Astrocyte (in vitro differentiated cells and primary cell): ENCODE results near the gene TMPRSS3. TPM values are rescaled to one million over a fixed set of nuclear protein-coding genes. Genes with fewer than 3 reads are reported as not detected.

ENCODE experiments used
- DNase-seq: peaks from one replicate; pipeline ENCODE4 v3.0.0-alpha.2; 2010; ENCODE audit warnings: low read depth
- FAIRE-seq: peaks from 2 replicates; lab custom pipeline; 2011; peaks lifted over from hg19 to GRCh38; lab: Jason Lieb, UNC
- H2AFZ ChIP-seq: 2 replicates; pipeline ENCODE4 v1.6.0; 2012; ENCODE audit warnings: low read depth, low read length, inconsistent platforms
- H3K27ac ChIP-seq: 2 replicates; pipeline ENCODE4 v1.5.1; 2011; ENCODE audit warnings: low read depth, low read length, inconsistent platforms
- H3K27me3 ChIP-seq: 2 replicates; pipeline ENCODE4 v1.6.0; 2011; ENCODE audit warnings: low read length, inconsistent platforms; ENCODE audit not compliant: insufficient read depth
- H3K36me3 ChIP-seq: 2 replicates; pipeline ENCODE4 v1.5.1; 2011; ENCODE audit warnings: low read length, inconsistent platforms; ENCODE audit not compliant: insufficient read depth
- H3K4me1 ChIP-seq: 2 replicates; pipeline ENCODE4 v1.5.1; 2011; ENCODE audit warnings: low read length, inconsistent platforms; ENCODE audit not compliant: insufficient read depth
- H3K4me2 ChIP-seq: 2 replicates; pipeline ENCODE4 v1.6.0; 2012; ENCODE audit warnings: low read length, inconsistent platforms
- H3K4me3 ChIP-seq: 2 replicates; pipeline ENCODE4 v1.5.1; 2011; ENCODE audit warnings: low read depth, mild to moderate bottlenecking, low read length, inconsistent platforms; ENCODE audit not compliant: insufficient read depth
- H3K79me2 ChIP-seq: 2 replicates; pipeline ENCODE4 v1.6.0; 2012; ENCODE audit warnings: mild to moderate bottlenecking, low read length, inconsistent platforms; ENCODE audit not compliant: insufficient read depth
- H3K9ac ChIP-seq: 2 replicates; pipeline ENCODE4 v1.6.0; 2012; ENCODE audit warnings: mild to moderate bottlenecking, low read length, inconsistent platforms
- H3K9me3 ChIP-seq: 2 replicates; pipeline ENCODE4 v1.5.1; 2012; ENCODE audit warnings: low read depth, mild to moderate bottlenecking, low read length, inconsistent platforms; ENCODE audit not compliant: insufficient read depth
- H4K20me1 ChIP-seq: 2 replicates; pipeline ENCODE4 v1.6.0; 2012; ENCODE audit warnings: low read length, inconsistent platforms; ENCODE audit not compliant: insufficient read depth
- H3K27ac Mint-ChIP-seq: one replicate; pipeline ENCODE4 v1.8.0; 2021; ENCODE audit warnings: mild to moderate bottlenecking, mixed read lengths; ENCODE audit not compliant: unreplicated experiment
- H3K27me3 Mint-ChIP-seq: one replicate; pipeline ENCODE4 v1.8.0; 2021; ENCODE audit warnings: low read depth, mixed read lengths; ENCODE audit not compliant: unreplicated experiment
- H3K36me3 Mint-ChIP-seq: one replicate; pipeline ENCODE4 v1.8.0; 2021; ENCODE audit warnings: low read depth, mixed read lengths; ENCODE audit not compliant: unreplicated experiment
- H3K4me1 Mint-ChIP-seq: one replicate; pipeline ENCODE4 v1.8.0; 2021; ENCODE audit warnings: low read depth, mixed read lengths; ENCODE audit not compliant: unreplicated experiment
- H3K4me3 Mint-ChIP-seq: one replicate; pipeline ENCODE4 v1.8.0; 2021; ENCODE audit warnings: mild to moderate bottlenecking, moderate library complexity, mixed read lengths; ENCODE audit not compliant: unreplicated experiment
- H3K9me3 Mint-ChIP-seq: one replicate; pipeline ENCODE4 v1.8.0; 2021; ENCODE audit warnings: mild to moderate bottlenecking, mixed read lengths; ENCODE audit not compliant: unreplicated experiment
- CTCF ChIP-seq: IDR thresholded peaks from 2 replicates; pipeline ENCODE4 v1.5.1; 2011; ENCODE audit warnings: low read depth, mild to moderate bottlenecking, inconsistent platforms, low read length, moderate library complexity; ENCODE audit not compliant: insufficient read depth
- EZH2 ChIP-seq: IDR thresholded peaks from 2 replicates; pipeline ENCODE4 v1.6.1; 2012; ENCODE audit warnings: mild to moderate bottlenecking, low read length, inconsistent platforms; ENCODE audit not compliant: insufficient read depth
- total RNA-seq: library from RNA; stranded (reverse); gene quantifications from 2 replicates; pipeline ENCODE4 v1.2.1, GENCODE V29; 2021

TMPRSS3 gene
- total RNA-seq, 1 donor from 2014 or later: not detected

- no peak for FAIRE-seq
- Histone ChIP-seq H3K36me3 (no peaks in the 10 kb centered on the region), H3K4me2 (no peak overlapping the region), H3K9ac (no peak overlapping the region), H3K27me3 (peaks cover 25% of the 10 kb centered on the region), H2AFZ (no peak overlapping the region), H3K27ac (no peak overlapping the region), H3K79me2 (no peaks in the 10 kb centered on the region), H3K4me1 (peaks cover 1% of the 10 kb centered on the region), H4K20me1 (no peaks in the 10 kb centered on the region), H3K4me3 (no peak overlapping the region), H3K9me3 (no peaks in the 10 kb centered on the region)
- no peaks in the 10 kb centered on the region for H3K36me3 Mint-ChIP-seq
- DNase-seq: no peak
- H3K4me3 Mint-ChIP-seq: no peak overlapping the region
- H3K27ac Mint-ChIP-seq: no peak overlapping the region
- H3K27me3 Mint-ChIP-seq: peaks cover 6% of the 10 kb centered on the region
- TF ChIP-seq CTCF: no peak
- TF ChIP-seq EZH2: no peak
- peaks cover 17% of the 10 kb centered on the region for H3K9me3 Mint-ChIP-seq
- peaks cover 5% of the 10 kb centered on the region for H3K4me1 Mint-ChIP-seq
Measured at GRCh38 chr21:42332557-42333317, 63.1 kb downstream of the TMPRSS3 start.

- no peaks in the 10 kb centered on the region for H3K4me1 ChIP-seq
- TF ChIP-seq CTCF: no peak
- TF ChIP-seq EZH2: no peak
- Mint-ChIP-seq H3K36me3 (no peaks in the 10 kb centered on the region), H3K4me1 (peaks cover 5% of the 10 kb centered on the region), H3K27me3 (peaks cover 3% of the 10 kb centered on the region), H3K4me3 (no peak overlapping the region), H3K9me3 (peaks cover 17% of the 10 kb centered on the region), H3K27ac (no peak overlapping the region)
- DNase-seq: no peak
- no peaks in the 10 kb centered on the region for H3K9me3 ChIP-seq
- H3K9ac ChIP-seq: no peak overlapping the region
- peaks cover 18% of the 10 kb centered on the region for H3K27me3 ChIP-seq
- no peak for FAIRE-seq
- no peak overlapping the region for H3K4me3 ChIP-seq
- no peak overlapping the region for H3K4me2 ChIP-seq
- no peaks in the 10 kb centered on the region for H4K20me1 ChIP-seq
- no peaks in the 10 kb centered on the region for H3K79me2 ChIP-seq
- no peaks in the 10 kb centered on the region for H3K36me3 ChIP-seq
- no peak overlapping the region for H3K27ac ChIP-seq
- no peak overlapping the region for H2AFZ ChIP-seq
Measured at GRCh38 chr21:42331660-42332059, 64.2 kb downstream of the TMPRSS3 start.
